Measurements from ENCODE around the gene RTF2. TPM values are rescaled to one million over a fixed set of nuclear protein-coding genes. Genes with fewer than 3 reads are reported as not detected.

The RTF2 gene
- total RNA-seq, 1 donor from 2014 or later = 88.7 TPM

- ATAC-seq (no peak), DNase-seq (ENCODE audit: low spot score) (no peak)
- intact Hi-C loops (cut with DNase I) = no loop called here
Measured at GRCh38 chr20:56433880-56434255, 34.6 kb upstream of the RTF2 start.

GRCh38 chr20:56437196-56437960, 31.0 kb upstream of the RTF2 start:
- intact Hi-C loops (cut with DNase I) = no loop called here

GRCh38 chr20:56438284-56438683, 30.1 kb upstream of the RTF2 start:
- intact Hi-C loops (cut with DNase I) = no loop called here
- DNase-seq (ENCODE audit: low spot score) = no peak

More at GRCh38 chr20:56437196-56437960, 31.0 kb upstream of the RTF2 start:
- no peak for DNase-seq (ENCODE audit: low spot score)
- ATAC-seq = no peak

GRCh38 chr20:56439771-56440291, 28.6 kb upstream of the RTF2 start:
- no peak for ATAC-seq

More at GRCh38 chr20:56438284-56438683, 30.1 kb upstream of the RTF2 start:
- no peak for ATAC-seq

GRCh38 chr20:56440346-56441007, 27.9 kb upstream of the RTF2 start:
- no peak for ATAC-seq
- intact Hi-C loops (cut with DNase I) = no loop called here
- no peak for DNase-seq (ENCODE audit: low spot score)

More at GRCh38 chr20:56439771-56440291, 28.6 kb upstream of the RTF2 start:
- intact Hi-C loops (cut with DNase I) = no loop called here
- no peak for DNase-seq (ENCODE audit: low spot score)

- intact Hi-C loops (cut with DNase I) = no loop called here
- no peak for ATAC-seq
- no peak for DNase-seq (ENCODE audit: low spot score)
Measured at GRCh38 chr20:56442389-56443365, 25.8 kb upstream of the RTF2 start.

GRCh38 chr20:56443654-56444540, 24.5 kb upstream of the RTF2 start:
- DNase-seq (ENCODE audit: low spot score) (no peak), ATAC-seq (no peak)
- intact Hi-C loops (cut with DNase I) = no loop called here

GRCh38 chr20:56445130-56445529, 23.3 kb upstream of the RTF2 start:
- ATAC-seq (no peak), DNase-seq (ENCODE audit: low spot score) (no peak)
- intact Hi-C loops (cut with DNase I) = no loop called here

- no peak for ATAC-seq
- DNase-seq (ENCODE audit: low spot score) = no peak
- intact Hi-C loops (cut with DNase I) = no loop called here
Measured at GRCh38 chr20:56445540-56445939, 22.9 kb upstream of the RTF2 start.

GRCh38 chr20:56447227-56447626, 21.2 kb upstream of the RTF2 start:
- ATAC-seq (no peak), DNase-seq (ENCODE audit: low spot score) (no peak)
- intact Hi-C loops (cut with DNase I) = no loop called here

- no peak for DNase-seq (ENCODE audit: low spot score)
- ATAC-seq = no peak
- intact Hi-C loops (cut with DNase I) = no loop called here
Measured at GRCh38 chr20:56449459-56449858, 19.0 kb upstream of the RTF2 start.

- no peak for DNase-seq (ENCODE audit: low spot score)
- intact Hi-C loops (cut with DNase I) = no loop called here
- ATAC-seq = no peak
Measured at GRCh38 chr20:56451056-56451765, 17.2 kb upstream of the RTF2 start.

- intact Hi-C loops (cut with DNase I) = no loop called here
- ATAC-seq (no peak), DNase-seq (ENCODE audit: low spot score) (no peak)
Measured at GRCh38 chr20:56453352-56453751, 15.1 kb upstream of the RTF2 start.

- ATAC-seq (no peak), DNase-seq (ENCODE audit: low spot score) (no peak)
- intact Hi-C loops (cut with DNase I) = no loop called here
Measured at GRCh38 chr20:56454754-56455153, 13.7 kb upstream of the RTF2 start.

GRCh38 chr20:56458206-56458821, 10.1 kb upstream of the RTF2 start:
- DNase-seq (ENCODE audit: low spot score) (no peak), ATAC-seq (no peak)
- intact Hi-C loops (cut with DNase I) = no loop called here

GRCh38 chr20:56460459-56460858, 8.0 kb upstream of the RTF2 start:
- no peak for DNase-seq (ENCODE audit: low spot score)
- intact Hi-C loops (cut with DNase I) = no loop called here
- ATAC-seq = no peak

- DNase-seq (ENCODE audit: low spot score) (no peak), ATAC-seq (no peak)
- intact Hi-C loops (cut with DNase I) = no loop called here
Measured at GRCh38 chr20:56461576-56461975, 6.9 kb upstream of the RTF2 start.

All from sciatic nerve (tissue), 2 donors.